Measurements from ENCODE around the gene SLC9C1.

The SLC9C1 gene

DNA sequence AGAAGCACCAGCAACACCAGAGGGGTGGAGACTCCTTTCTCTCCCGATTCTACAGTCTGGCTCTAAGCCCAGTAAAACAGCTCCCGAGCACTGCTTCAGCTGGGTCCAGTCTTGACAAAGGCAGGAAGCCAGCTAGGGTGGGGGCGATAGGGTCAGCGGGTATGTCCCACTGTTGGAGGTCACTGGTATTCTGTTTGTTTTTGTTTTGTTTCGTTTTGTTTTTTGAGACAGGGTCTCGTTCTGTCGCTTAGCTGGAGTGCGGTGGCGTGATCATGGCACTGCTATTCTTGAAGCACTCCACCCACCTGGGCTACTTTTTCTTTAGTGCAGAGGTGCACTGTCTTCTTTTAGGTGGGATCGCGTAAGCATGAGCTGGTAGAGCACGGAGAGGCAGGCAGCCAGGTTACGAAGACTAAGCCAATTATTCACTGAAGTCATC is 177.2 kb downstream of the SLC9C1 start:
- TF ChIP-seq POLR2A (IDR thresholded peaks at IDR 0.05; ENCODE audit: low read depth, low read length) (no peak; the same call in 1 of the 2 replicates), POLR2AphosphoS5 (IDR thresholded peaks at IDR 0.05; ENCODE audit: low read depth, low read length) (peak; percentile 14; the same call in 1 of the 2 replicates), TAF1 (IDR thresholded peaks at IDR 0.05; ENCODE audit: borderline replicate concordance, low read depth, low read length) (no peak)
- no peak for DNase-seq (ENCODE audit: insufficient read length)
- FAIRE-seq, result peak; percentile 89

DNA sequence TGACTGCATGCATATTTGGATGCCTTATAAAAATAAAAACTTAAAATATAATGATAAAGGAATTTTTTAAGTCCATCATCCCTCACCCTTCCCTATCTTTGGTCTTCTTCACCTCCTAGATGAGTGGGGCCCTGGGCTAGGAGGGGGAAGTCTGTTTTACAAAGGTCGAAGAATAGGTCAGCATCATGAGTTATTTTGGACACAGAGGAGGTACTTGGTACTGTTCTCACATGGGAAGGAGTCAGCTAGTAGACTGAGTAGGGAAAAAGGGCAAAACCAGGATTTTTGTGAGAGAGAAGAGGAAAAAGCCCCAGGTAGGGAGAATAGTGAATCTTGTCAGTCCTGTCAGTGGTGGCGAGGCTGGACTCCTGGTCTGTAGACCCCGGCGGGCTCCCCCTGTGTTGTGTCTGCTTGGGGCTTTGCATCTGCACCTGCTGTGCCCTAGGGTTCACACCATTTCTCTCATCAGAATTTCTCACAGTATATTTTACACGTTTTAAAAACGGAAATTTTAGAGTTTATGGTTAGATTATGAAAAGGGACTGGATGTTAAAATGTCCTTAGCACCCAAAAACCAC is 178.1 kb downstream of the SLC9C1 start:
- FAIRE-seq (peak; percentile 90), DNase-seq (ENCODE audit: insufficient read length) (no peak)
- TF ChIP-seq POLR2A (IDR thresholded peaks at IDR 0.05; ENCODE audit: low read depth, low read length), result peak; percentile 49
- peak; percentile 35 for TF ChIP-seq POLR2AphosphoS5 (IDR thresholded peaks at IDR 0.05; ENCODE audit: low read depth, low read length)
- no peak for TF ChIP-seq TAF1 (IDR thresholded peaks at IDR 0.05; ENCODE audit: borderline replicate concordance, low read depth, low read length)

DNA sequence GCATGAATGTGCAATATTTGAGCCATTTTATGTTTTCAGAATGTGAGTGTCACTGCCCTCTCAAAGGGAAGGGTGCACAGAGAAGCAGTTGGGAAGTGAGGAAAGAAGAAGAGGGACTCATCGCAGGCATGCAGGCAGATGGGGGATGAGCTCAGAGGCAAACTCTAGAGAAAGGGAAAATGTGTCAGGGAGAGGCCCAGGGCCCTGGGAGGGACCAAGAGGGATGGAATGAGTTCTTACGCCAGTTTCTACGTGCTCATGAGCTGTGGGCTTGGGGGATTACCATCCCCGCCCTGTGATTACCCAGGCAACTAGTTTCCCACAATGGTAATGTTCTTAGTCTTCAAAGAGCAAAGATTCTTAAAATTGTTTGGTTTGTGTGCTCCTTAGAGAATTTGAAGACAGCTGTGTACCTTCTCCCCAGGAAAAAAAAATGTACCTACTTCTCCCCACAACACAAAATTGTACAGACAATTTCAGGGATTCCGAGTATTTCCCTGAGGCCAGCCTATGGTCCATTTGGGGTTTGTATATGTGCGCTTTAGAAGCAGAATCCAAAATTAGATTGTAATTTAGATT is 178.8 kb downstream of the SLC9C1 start:
- peak; percentile 83 for FAIRE-seq
- no peak for DNase-seq (ENCODE audit: insufficient read length)
- TF ChIP-seq POLR2AphosphoS5 (IDR thresholded peaks at IDR 0.05; ENCODE audit: low read depth, low read length), result peak; percentile 44; the same call in 1 of the 2 replicates
- TF ChIP-seq POLR2A (IDR thresholded peaks at IDR 0.05; ENCODE audit: low read depth, low read length), result peak; percentile 66
- no peak for TF ChIP-seq TAF1 (IDR thresholded peaks at IDR 0.05; ENCODE audit: borderline replicate concordance, low read depth, low read length)

DNA sequence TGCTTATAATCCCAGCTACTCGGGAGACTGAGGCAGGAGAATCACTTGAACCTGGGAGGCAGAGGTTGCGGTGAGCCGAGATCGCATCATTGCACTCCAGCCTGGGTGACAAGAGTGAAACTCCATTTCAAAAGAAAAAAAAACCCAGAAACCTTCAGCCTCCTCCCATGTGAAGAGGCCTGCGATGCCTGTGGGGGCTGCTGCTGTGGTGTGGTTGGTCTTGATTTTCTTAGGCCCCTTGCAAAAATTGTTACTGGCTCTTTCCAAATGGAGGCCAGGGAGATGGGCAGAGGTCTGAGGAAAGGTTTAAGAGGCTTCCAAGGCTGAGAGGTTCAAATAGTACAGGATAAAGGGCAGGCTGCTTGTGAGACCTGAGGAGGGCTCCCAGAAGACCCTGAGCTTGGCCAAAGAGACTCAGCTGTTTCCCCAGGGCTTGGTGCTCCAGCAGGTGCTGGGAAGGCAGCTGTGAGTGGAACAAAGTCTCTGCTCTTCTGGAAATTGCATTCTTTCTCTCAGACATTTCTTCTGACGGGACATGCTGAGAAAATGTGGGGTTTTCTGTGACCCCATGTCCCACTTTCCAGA is 179.3 kb downstream of the SLC9C1 start:
- TF ChIP-seq POLR2AphosphoS5 (IDR thresholded peaks at IDR 0.05; ENCODE audit: low read depth, low read length), result no peak
- 0 out of 2 replicates have a peak, but pooled peaks have one; percentile 37 for TF ChIP-seq TAF1 (IDR thresholded peaks at IDR 0.05; ENCODE audit: borderline replicate concordance, low read depth, low read length)
- FAIRE-seq (peak; percentile 83), DNase-seq (ENCODE audit: insufficient read length) (no peak)

DNA sequence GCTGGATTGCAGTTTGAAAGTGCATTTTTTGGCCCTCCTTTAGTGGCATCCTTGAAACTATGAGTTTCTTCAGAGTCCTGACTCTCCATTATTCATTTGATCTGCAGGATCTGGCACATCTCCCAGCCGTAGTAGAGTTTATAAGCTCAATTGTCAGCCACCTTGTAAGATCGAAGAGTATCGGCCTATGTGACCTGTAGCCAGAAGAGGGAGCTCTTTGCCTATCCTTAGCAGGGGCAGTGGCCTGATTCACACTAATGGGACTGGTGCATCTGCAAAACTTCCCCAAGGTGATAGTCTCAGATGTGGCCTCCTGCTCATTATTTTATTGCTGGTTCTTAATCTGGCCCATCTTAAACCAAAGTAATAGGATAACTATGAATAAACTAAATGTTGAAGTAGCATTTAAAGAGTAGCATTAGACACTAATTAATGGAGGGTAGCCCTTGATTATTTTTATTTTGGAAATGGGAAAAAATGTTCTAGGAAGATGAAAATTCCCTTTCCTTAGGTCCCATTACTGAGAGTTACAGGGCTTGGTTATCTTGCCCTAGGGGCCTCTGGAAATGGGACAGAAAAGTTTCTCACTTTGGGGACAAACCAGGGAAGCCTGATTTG is 182.1 kb downstream of the SLC9C1 start:
- no peak for TF ChIP-seq TAF1 (IDR thresholded peaks at IDR 0.05; ENCODE audit: borderline replicate concordance, low read depth, low read length)
- TF ChIP-seq POLR2A (IDR thresholded peaks at IDR 0.05; ENCODE audit: low read depth, low read length), result no peak
- TF ChIP-seq POLR2AphosphoS5 (IDR thresholded peaks at IDR 0.05; ENCODE audit: low read depth, low read length), result no peak
- FAIRE-seq, result peak; percentile 97
- no peak for DNase-seq (ENCODE audit: insufficient read length)

GRCh38 chr3:112109322-112109721 is 184.7 kb downstream of the SLC9C1 start:
- FAIRE-seq (no peak), DNase-seq (ENCODE audit: insufficient read length) (no peak)
- TF ChIP-seq POLR2AphosphoS5 (IDR thresholded peaks at IDR 0.05; ENCODE audit: low read depth, low read length), result no peak
- no peak for TF ChIP-seq TAF1 (IDR thresholded peaks at IDR 0.05; ENCODE audit: borderline replicate concordance, low read depth, low read length)
- TF ChIP-seq POLR2A (IDR thresholded peaks at IDR 0.05; ENCODE audit: low read depth, low read length), result no peak

DNA sequence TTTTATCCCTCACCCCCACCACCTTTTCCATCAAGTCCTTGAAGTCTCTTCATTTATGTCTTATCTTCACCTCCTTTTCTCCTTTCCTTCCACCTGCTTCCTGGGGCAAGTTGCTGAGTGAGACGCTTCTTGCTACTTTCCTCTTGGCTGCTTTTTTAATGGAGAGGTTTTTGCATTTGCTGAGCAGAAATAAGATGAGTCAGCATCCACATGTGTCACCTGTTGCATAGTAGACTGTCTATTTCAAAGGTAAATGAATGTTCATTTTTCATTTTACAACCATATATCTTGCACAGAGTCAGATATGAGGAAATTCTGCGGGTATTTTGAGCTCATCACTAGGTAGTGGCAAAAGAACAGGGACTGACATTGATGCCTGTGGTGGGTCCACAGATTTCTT is 189.2 kb downstream of the SLC9C1 start:
- TF ChIP-seq POLR2AphosphoS5 (IDR thresholded peaks at IDR 0.05; ENCODE audit: low read depth, low read length), result no peak
- TF ChIP-seq POLR2A (IDR thresholded peaks at IDR 0.05; ENCODE audit: low read depth, low read length), result no peak
- no peak for TF ChIP-seq TAF1 (IDR thresholded peaks at IDR 0.05; ENCODE audit: borderline replicate concordance, low read depth, low read length)
- FAIRE-seq (no peak), DNase-seq (ENCODE audit: insufficient read length) (no peak)

DNA sequence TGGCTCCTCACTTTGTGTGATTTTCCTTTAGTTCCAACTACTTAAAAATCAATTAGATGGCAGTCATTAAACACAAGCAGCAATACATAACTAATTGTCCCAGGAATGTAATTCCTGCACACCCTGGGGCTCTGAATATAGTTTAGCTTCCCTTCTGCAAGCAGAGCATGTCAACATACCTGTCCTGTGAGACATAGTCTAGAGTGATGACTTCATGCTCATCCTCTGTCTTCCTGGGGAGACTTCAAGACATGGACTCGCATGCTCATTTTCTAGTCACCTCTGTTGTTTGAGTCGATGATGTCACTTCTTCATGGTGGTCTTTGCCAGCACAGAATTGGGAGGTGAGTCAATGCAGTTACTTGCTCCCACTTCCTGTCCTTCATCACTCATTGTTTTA is 192.1 kb downstream of the SLC9C1 start:
- TF ChIP-seq POLR2A (IDR thresholded peaks at IDR 0.05; ENCODE audit: low read depth, low read length), result no peak
- no peak for FAIRE-seq
- DNase-seq (ENCODE audit: insufficient read length), result no peak

GRCh38 chr3:112097378-112097777 is 196.6 kb downstream of the SLC9C1 start:
- no peak for TF ChIP-seq POLR2A (IDR thresholded peaks at IDR 0.05; ENCODE audit: low read depth, low read length)
- no peak for TF ChIP-seq TAF1 (IDR thresholded peaks at IDR 0.05; ENCODE audit: borderline replicate concordance, low read depth, low read length)
- no peak for TF ChIP-seq POLR2AphosphoS5 (IDR thresholded peaks at IDR 0.05; ENCODE audit: low read depth, low read length)
- DNase-seq (ENCODE audit: insufficient read length) (no peak), FAIRE-seq (peak; percentile 68)

DNA sequence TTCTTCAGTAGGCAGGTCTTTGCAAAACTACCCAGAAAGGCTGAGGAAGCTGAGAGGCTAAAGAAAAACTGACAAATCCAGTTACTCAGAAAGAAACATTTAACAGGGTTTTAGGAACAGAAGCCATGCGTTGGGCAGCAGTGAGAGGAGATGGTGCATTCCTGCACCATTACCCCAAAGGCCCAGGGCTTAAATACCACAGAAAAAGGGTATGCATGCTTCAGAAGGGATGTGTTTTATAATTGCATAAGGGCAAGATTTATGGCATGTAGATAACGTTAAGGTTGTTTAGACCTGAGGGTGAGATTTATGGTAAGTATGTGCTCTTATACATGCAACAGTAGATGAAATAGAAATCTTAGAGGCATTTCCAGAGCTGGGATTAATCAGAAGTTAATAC is 197.8 kb downstream of the SLC9C1 start:
- TF ChIP-seq POLR2A (IDR thresholded peaks at IDR 0.05; ENCODE audit: low read depth, low read length) (no peak), POLR2AphosphoS5 (IDR thresholded peaks at IDR 0.05; ENCODE audit: low read depth, low read length) (no peak), TAF1 (IDR thresholded peaks at IDR 0.05; ENCODE audit: borderline replicate concordance, low read depth, low read length) (no peak)
- DNase-seq (ENCODE audit: insufficient read length), result no peak
- no peak for FAIRE-seq

DNA sequence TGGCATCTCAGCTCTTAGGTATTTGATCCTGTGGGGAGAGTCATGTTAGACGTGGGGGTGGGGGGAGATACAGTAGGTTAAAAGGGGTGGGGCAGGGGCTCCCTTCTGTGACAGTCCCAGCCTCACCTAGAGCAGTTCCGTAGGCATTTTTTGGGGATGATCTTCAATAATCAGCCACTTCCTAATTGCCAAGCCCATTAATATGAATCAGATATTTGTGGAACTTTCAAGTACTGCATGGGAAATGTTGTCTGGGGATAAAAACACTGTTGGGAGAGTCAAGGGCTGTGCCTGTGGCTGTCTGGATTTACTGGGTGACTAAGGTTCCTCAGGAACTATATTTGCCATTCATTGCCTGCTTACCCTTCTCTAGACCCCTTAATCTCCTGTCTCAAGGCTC is 198.3 kb downstream of the SLC9C1 start:
- FAIRE-seq (no peak), DNase-seq (ENCODE audit: insufficient read length) (no peak)
- TF ChIP-seq POLR2A (IDR thresholded peaks at IDR 0.05; ENCODE audit: low read depth, low read length) (no peak), TAF1 (IDR thresholded peaks at IDR 0.05; ENCODE audit: borderline replicate concordance, low read depth, low read length) (no peak), POLR2AphosphoS5 (IDR thresholded peaks at IDR 0.05; ENCODE audit: low read depth, low read length) (no peak)

DNA sequence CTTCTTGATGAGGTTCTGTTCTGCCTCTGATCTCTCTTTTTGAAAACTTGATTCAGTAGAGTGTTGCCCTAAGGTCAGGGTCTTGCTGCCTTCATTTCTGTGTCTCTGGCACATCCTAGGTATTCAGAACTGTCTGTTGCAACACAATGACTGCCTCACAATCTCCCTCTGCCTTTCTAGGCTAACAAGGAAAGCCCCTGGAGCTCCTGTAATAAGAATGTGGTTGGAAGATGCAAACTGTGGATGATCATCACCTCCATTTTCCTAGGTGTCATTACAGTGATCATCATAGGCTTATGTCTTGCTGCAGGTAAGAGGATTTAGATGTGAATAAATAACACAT is 200.9 kb downstream of the SLC9C1 start:
- FAIRE-seq (peak; percentile 57), DNase-seq (ENCODE audit: insufficient read length) (no peak)
- no peak for TF ChIP-seq TAF1 (IDR thresholded peaks at IDR 0.05; ENCODE audit: borderline replicate concordance, low read depth, low read length)
- TF ChIP-seq POLR2AphosphoS5 (IDR thresholded peaks at IDR 0.05; ENCODE audit: low read depth, low read length), result no peak
- no peak for TF ChIP-seq POLR2A (IDR thresholded peaks at IDR 0.05; ENCODE audit: low read depth, low read length)

Data from GM12892 (cell line).